SK-N-SH (cell line): ENCODE data around the gene IGF1R. TPM values are rescaled to one million over a fixed set of nuclear protein-coding genes. Genes with fewer than 3 reads are reported as not detected.

Source experiments
- CTCF ChIA-PET: fragments of 300-600, 350-600 bp; formaldehyde crosslinking; extraction: SDS; loops from one replicate; lab custom pipeline; 2021; lab: Yijun Ruan, JAX
- POLR2A ChIA-PET: fragments of 350-600 bp; sonication (Branson Sonifier 250); formaldehyde crosslinking; extraction: SDS; loops from one replicate; lab custom pipeline; 2020; ENCODE audit warnings: antibody characterized with exemption, inconsistent platforms; lab: Yijun Ruan, JAX
- DNase-seq: peaks from one replicate; pipeline ENCODE4 v3.0.0; 2012
- H2AFZ ChIP-seq: fragments of 200-600 bp; sonication (generic); 2 replicates; pipeline ENCODE4 v1.8.1; 2016; ENCODE audit warnings: antibody characterized with exemption, mild to moderate bottlenecking, low read depth
- H3F3A ChIP-seq: fragments of 200-600 bp; sonication (generic); replicated peaks from 2 replicates; pipeline ENCODE3; 2016; ENCODE audit warnings: antibody characterized with exemption, mild to moderate bottlenecking; ENCODE audit not compliant: insufficient read depth
- H3K27ac ChIP-seq, 2 experiments: fragments of 200-500 bp in 1 of 2; fragments of 200-600 bp in 1 of 2; sonication (Bioruptor generic) in 1 of 2; sonication (generic), shearing (Covaris generic) in 1 of 2; 2 replicates each; pipeline versions ENCODE4 v1.5.1 to v1.6.1; 2014 to 2016; ENCODE audit warnings: low read depth in 2 of 2, inconsistent platforms in 1 of 2, low read length in 1 of 2, mild to moderate bottlenecking in 1 of 2, mixed read lengths in 1 of 2
- H3K27me3 ChIP-seq: fragments of 200-600 bp; sonication (generic), shearing (Covaris generic); 2 replicates; pipeline ENCODE4 v1.6.1; 2016; ENCODE audit warnings: mixed run types; ENCODE audit not compliant: insufficient read depth
- H3K36me3 ChIP-seq, 2 experiments: fragments of 200-500 bp in 1 of 2; fragments of 200-600 bp in 1 of 2; sonication (Bioruptor generic) in 1 of 2; sonication (generic) in 1 of 2; replicated peaks in 1 of 2; 2 replicates each; pipeline versions ENCODE3 to v1.5.1; 2014 to 2016; ENCODE audit warnings: low read length in 1 of 2, mild to moderate bottlenecking in 1 of 2; ENCODE audit not compliant: insufficient read depth in 2 of 2, control insufficient read depth in 1 of 2
- H3K4me1 ChIP-seq, 2 experiments: fragments of 200-500 bp in 1 of 2; fragments of 200-600 bp in 1 of 2; sonication (Bioruptor generic) in 1 of 2; sonication (generic), shearing (Covaris generic) in 1 of 2; 2 replicates each; pipeline versions ENCODE4 v1.5.1 to v1.6.1; 2014 to 2016; ENCODE audit warnings: low read depth in 1 of 2, low read length in 1 of 2, mixed run types in 1 of 2; ENCODE audit not compliant: insufficient read depth in 2 of 2, control insufficient read depth in 1 of 2
- H3K4me2 ChIP-seq: fragments of 200-600 bp; sonication (generic), shearing (Covaris generic); 2 replicates; pipeline ENCODE4 v1.6.1; 2017; ENCODE audit warnings: mixed run types
- H3K4me3 ChIP-seq, 2 experiments: fragments of 200-500 bp in 1 of 2; fragments of 200-600 bp in 1 of 2; sonication (Bioruptor generic) in 1 of 2; sonication (generic), shearing (Covaris generic) in 1 of 2; 2 replicates each; pipeline versions ENCODE4 v1.5.1 to v1.8.1; 2014 to 2016; ENCODE audit warnings: low read depth in 2 of 2, inconsistent platforms in 1 of 2, low read length in 1 of 2, mild to moderate bottlenecking in 1 of 2, mixed read lengths in 1 of 2, moderate library complexity in 1 of 2
- H3K79me2 ChIP-seq: fragments of 200-600 bp; sonication (generic); 2 replicates; pipeline ENCODE4 v1.8.1; 2017; ENCODE audit warnings: mild to moderate bottlenecking; ENCODE audit not compliant: insufficient read depth
- H3K9ac ChIP-seq: fragments of 200-600 bp; sonication (generic); 2 replicates; pipeline ENCODE4 v1.6.1; 2017; ENCODE audit warnings: mixed run types
- H3K9me2 ChIP-seq: fragments of 200-600 bp; sonication (generic); 2 replicates; pipeline ENCODE4 v1.6.1; 2017; ENCODE audit warnings: mixed run types
- H3K9me3 ChIP-seq: fragments of 200-600 bp; sonication (generic); 2 replicates; pipeline ENCODE4 v1.6.1; 2017; ENCODE audit warnings: mixed run types, mild to moderate bottlenecking, moderate library complexity
- H4K20me1 ChIP-seq: fragments of 200-600 bp; sonication (generic); 2 replicates; pipeline ENCODE4 v1.6.1; 2017; ENCODE audit warnings: mild to moderate bottlenecking, mixed run types; ENCODE audit not compliant: insufficient read depth
- CHD2 ChIP-seq: fragments of 150-350 bp; IDR thresholded peaks from 2 replicates; pipeline ENCODE4 v1.6.1; 2018; ENCODE audit warnings: low read length; ENCODE audit not compliant: partially characterized antibody
- ELF1 ChIP-seq: IDR thresholded peaks from 2 replicates; pipeline ENCODE4 v1.4.0; 2012
- FOXJ3 ChIP-seq: sonication (generic); formaldehyde crosslinking; IDR thresholded peaks from 2 replicates; pipeline ENCODE4 v1.5.1; 2020; ENCODE audit warnings: mild to moderate bottlenecking, missing genetic modification reagents
- FOXM1 ChIP-seq: IDR thresholded peaks from 2 replicates; pipeline ENCODE4 v1.4.0; 2012; ENCODE audit warnings: low read depth, mild to moderate bottlenecking
- GATA2 ChIP-seq: sonication (generic); formaldehyde crosslinking; IDR thresholded peaks from 2 replicates; pipeline ENCODE4 v1.5.0; 2020; ENCODE audit warnings: mild to moderate bottlenecking, missing genetic modification reagents
- JUND ChIP-seq: IDR thresholded peaks from 2 replicates; pipeline ENCODE4 v1.4.0; 2012
- MAX ChIP-seq: IDR thresholded peaks from 2 replicates; pipeline ENCODE4 v1.4.0; 2012; ENCODE audit warnings: low read depth
- MEF2A ChIP-seq: IDR thresholded peaks from 2 replicates; pipeline ENCODE4 v1.4.0; 2012; ENCODE audit warnings: low read depth, borderline replicate concordance
- NFIC ChIP-seq: IDR thresholded peaks from 2 replicates; pipeline ENCODE4 v1.4.0; 2012; ENCODE audit warnings: borderline replicate concordance
- POLR2AphosphoS5 ChIP-seq: IDR thresholded peaks from 2 replicates; pipeline ENCODE4 v1.6.1; 2012; ENCODE audit warnings: low read depth, low read length
- RXRA ChIP-seq: IDR thresholded peaks from 2 replicates; pipeline ENCODE4 v1.4.0; 2012; ENCODE audit warnings: low read depth, mild to moderate bottlenecking, borderline replicate concordance
- SIN3A ChIP-seq: IDR thresholded peaks from 2 replicates; pipeline ENCODE4 v1.6.1; 2012; ENCODE audit warnings: low read depth, mild to moderate bottlenecking, low read length, moderate library complexity, borderline replicate concordance
- SMC3 ChIP-seq: IDR thresholded peaks from 2 replicates; pipeline ENCODE4 v1.6.1; 2012; ENCODE audit warnings: low read depth, low read length, improper control_type of control experiment
- TAF1 ChIP-seq: IDR thresholded peaks from 2 replicates; pipeline ENCODE4 v1.6.1; 2012; ENCODE audit warnings: low read depth, mild to moderate bottlenecking, low read length, moderate library complexity, borderline replicate concordance
- USF2 ChIP-seq: fragments of 150-350 bp; IDR thresholded peaks from 2 replicates; pipeline ENCODE4 v1.6.1; 2017; ENCODE audit warnings: antibody characterized with exemption, low read length, low read depth, borderline replicate concordance
- YY1 ChIP-seq: IDR thresholded peaks from 2 replicates; pipeline ENCODE4 v1.4.0; 2012; ENCODE audit warnings: low read depth, mild to moderate bottlenecking
- WGBS: methylation state at CpG from one replicate; pipeline ENCODE4 v1.1.6; 2017; ENCODE audit warnings: low lambda C conversion rate; 5-methylcytosine and 5-hydroxymethylcytosine counted together
- polyA plus RNA-seq, 3 experiments: library from polyadenylated mRNA; depleted of rRNA; stranded (reverse); fragments of >200 nt; gene quantifications; 2 replicates each; pipeline ENCODE4 v1.2.3, GENCODE V29; 2012
- TF ChIP-seq, protein P1 (sequence below): IDR thresholded peaks from 2 replicates; pipeline ENCODE4 v1.4.0; 2012; ENCODE audit warnings: low read depth, borderline replicate concordance
- TF ChIP-seq, protein P2 (sequence below): IDR thresholded peaks from 2 replicates; pipeline ENCODE4 v1.6.1; 2012; ENCODE audit warnings: mild to moderate bottlenecking, low read depth, low read length, moderate library complexity
- TF ChIP-seq, protein P3 (sequence below): IDR thresholded peaks from 2 replicates; pipeline ENCODE4 v1.4.0; 2012; ENCODE audit warnings: low read depth, borderline replicate concordance

IGF1R gene
- polyA plus RNA-seq, 1 of the 3 experiments (the other 2 are of a cell fraction): 9.5 TPM

DNA sequence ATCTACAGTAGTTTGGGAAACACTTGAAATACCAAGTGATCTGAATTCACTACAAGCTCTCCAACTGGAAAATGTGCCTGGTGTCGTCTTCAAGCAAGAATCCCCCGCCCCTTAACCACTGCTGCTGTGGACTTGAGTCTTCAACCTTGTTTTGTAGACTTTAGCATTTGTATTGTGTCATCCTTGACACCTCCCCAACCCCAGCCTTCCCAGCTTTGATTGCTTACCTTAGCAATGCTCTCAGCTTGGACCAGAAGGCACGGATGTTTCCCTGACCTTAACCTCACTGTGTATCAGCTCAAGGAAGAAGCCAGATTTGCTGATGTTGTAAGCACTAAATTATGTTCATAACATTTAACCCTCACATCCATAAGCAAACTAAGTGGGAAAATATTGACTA, 146.4 kb downstream of the IGF1R start (continued):
- TF ChIP-seq, protein P1, sequence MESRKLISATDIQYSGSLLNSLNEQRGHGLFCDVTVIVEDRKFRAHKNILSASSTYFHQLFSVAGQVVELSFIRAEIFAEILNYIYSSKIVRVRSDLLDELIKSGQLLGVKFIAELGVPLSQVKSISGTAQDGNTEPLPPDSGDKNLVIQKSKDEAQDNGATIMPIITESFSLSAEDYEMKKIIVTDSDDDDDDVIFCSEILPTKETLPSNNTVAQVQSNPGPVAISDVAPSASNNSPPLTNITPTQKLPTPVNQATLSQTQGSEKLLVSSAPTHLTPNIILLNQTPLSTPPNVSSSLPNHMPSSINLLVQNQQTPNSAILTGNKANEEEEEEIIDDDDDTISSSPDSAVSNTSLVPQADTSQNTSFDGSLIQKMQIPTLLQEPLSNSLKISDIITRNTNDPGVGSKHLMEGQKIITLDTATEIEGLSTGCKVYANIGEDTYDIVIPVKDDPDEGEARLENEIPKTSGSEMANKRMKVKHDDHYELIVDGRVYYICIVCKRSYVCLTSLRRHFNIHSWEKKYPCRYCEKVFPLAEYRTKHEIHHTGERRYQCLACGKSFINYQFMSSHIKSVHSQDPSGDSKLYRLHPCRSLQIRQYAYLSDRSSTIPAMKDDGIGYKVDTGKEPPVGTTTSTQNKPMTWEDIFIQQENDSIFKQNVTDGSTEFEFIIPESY: no peak

- ChIA-PET POLR2A (no interaction called here), CTCF (interaction anchor here (1.0 to 11.3 kb wide), 3 partner anchors 11 to 136 kb away, joined by 3 to 77 read pairs (median 9); no protein-coding TSS in a partner anchor)
- H3K9me3 ChIP-seq: no peaks in the 10 kb centered on the region
- H3K27ac ChIP-seq: no peak overlapping the region
- peaks cover 12% of the 10 kb centered on the region for H4K20me1 ChIP-seq
- H2AFZ ChIP-seq: no peak overlapping the region
- no peaks in the 10 kb centered on the region for H3K36me3 ChIP-seq
- H3K79me2 ChIP-seq: peaks cover 59% of the 10 kb centered on the region; the same call in 1 of the 2 replicates
- H3K27me3 ChIP-seq: no peaks in the 10 kb centered on the region
- H3K4me2 ChIP-seq: no peak overlapping the region
- H3K9ac ChIP-seq: no peak overlapping the region
- H3F3A ChIP-seq: peaks cover 14% of the 10 kb centered on the region
- DNase-seq: no peak
- H3K9me2 ChIP-seq: no peaks in the 10 kb centered on the region
- WGBS: 91% methylated on average over 9 of the region's 10 CpGs
- no peak overlapping the region for H3K4me3 ChIP-seq
- H3K4me1 ChIP-seq: peaks cover 18 to 33% of the 10 kb centered on the region in 2 experiments
- no peak for TF ChIP-seq POLR2AphosphoS5
- TF ChIP-seq, protein P1: no peak
- TF ChIP-seq SMC3: no peak
- no peak for TF ChIP-seq MAX
- no peak for TF ChIP-seq SIN3A
- TF ChIP-seq FOXM1: no peak
- no peak for TF ChIP-seq FOXJ3
- TF ChIP-seq USF2: no peak
- no peak for TF ChIP-seq MEF2A
- no peak for TF ChIP-seq NFIC
- TF ChIP-seq, protein P2, sequence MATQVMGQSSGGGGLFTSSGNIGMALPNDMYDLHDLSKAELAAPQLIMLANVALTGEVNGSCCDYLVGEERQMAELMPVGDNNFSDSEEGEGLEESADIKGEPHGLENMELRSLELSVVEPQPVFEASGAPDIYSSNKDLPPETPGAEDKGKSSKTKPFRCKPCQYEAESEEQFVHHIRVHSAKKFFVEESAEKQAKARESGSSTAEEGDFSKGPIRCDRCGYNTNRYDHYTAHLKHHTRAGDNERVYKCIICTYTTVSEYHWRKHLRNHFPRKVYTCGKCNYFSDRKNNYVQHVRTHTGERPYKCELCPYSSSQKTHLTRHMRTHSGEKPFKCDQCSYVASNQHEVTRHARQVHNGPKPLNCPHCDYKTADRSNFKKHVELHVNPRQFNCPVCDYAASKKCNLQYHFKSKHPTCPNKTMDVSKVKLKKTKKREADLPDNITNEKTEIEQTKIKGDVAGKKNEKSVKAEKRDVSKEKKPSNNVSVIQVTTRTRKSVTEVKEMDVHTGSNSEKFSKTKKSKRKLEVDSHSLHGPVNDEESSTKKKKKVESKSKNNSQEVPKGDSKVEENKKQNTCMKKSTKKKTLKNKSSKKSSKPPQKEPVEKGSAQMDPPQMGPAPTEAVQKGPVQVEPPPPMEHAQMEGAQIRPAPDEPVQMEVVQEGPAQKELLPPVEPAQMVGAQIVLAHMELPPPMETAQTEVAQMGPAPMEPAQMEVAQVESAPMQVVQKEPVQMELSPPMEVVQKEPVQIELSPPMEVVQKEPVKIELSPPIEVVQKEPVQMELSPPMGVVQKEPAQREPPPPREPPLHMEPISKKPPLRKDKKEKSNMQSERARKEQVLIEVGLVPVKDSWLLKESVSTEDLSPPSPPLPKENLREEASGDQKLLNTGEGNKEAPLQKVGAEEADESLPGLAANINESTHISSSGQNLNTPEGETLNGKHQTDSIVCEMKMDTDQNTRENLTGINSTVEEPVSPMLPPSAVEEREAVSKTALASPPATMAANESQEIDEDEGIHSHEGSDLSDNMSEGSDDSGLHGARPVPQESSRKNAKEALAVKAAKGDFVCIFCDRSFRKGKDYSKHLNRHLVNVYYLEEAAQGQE: no peak
- TF ChIP-seq YY1: no peak
- TF ChIP-seq JUND: no peak
- TF ChIP-seq TAF1: no peak
- no peak for TF ChIP-seq RXRA
- TF ChIP-seq GATA2 (CRISPR knock-in tag): no peak
- TF ChIP-seq ELF1: no peak
- no peak for TF ChIP-seq CHD2
- TF ChIP-seq, protein P3, sequence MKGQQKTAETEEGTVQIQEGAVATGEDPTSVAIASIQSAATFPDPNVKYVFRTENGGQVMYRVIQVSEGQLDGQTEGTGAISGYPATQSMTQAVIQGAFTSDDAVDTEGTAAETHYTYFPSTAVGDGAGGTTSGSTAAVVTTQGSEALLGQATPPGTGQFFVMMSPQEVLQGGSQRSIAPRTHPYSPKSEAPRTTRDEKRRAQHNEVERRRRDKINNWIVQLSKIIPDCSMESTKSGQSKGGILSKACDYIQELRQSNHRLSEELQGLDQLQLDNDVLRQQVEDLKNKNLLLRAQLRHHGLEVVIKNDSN: no peak
These were observed 147.6 kb downstream of the IGF1R start for GRCh38 chr15:98795980-98796379.
